GM10847 (cell line): ENCODE measurements around the gene COG1.

ENCODE experiments used
- POLR2A ChIP-seq: IDR thresholded peaks from 2 replicates; pipeline ENCODE4 v1.6.1; 2011; ENCODE audit not compliant: insufficient read length; ENCODE audit errors: extremely low read depth

The COG1 gene

DNA sequence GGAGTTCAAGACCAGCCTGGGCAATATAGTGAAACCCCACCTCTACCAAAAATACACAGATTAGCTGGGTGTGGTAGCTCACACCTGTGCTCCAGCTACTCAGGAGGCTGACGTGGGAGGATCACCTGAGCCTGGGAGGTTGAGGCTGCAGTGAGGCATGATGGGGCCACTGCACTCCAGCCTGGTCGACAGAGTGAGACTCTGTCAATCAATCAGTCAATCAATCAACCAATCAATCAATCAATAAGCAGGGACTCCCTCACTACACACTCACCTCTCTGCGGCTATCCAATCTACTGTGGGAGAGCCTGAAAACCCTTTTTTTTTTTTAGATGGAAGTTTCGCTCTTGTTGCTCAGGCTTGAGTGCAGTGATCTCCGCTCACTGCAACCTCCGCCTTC, 37.2 kb downstream of the COG1 start:
- no peak for TF ChIP-seq POLR2A

DNA sequence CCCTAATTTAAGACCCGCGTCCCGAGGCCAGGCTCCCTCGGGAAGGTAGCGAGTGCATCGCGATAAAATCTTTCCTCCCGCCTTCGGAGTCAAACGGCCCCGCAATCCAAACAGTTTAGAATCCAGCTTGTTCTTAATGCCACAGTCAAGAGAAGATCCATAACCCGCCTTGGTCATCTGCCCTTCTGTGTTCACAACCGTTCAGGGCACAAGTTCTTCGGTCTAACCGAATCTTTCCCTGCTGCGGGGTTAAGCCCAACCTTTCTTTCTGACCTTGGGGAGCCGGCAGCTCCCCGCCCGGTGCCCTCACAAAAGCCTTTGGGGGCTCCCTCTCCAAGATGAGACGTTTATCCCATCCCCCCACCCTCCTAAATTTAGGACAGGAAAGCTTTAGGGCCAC, 38.5 kb downstream of the COG1 start:
- TF ChIP-seq POLR2A: no peak

DNA sequence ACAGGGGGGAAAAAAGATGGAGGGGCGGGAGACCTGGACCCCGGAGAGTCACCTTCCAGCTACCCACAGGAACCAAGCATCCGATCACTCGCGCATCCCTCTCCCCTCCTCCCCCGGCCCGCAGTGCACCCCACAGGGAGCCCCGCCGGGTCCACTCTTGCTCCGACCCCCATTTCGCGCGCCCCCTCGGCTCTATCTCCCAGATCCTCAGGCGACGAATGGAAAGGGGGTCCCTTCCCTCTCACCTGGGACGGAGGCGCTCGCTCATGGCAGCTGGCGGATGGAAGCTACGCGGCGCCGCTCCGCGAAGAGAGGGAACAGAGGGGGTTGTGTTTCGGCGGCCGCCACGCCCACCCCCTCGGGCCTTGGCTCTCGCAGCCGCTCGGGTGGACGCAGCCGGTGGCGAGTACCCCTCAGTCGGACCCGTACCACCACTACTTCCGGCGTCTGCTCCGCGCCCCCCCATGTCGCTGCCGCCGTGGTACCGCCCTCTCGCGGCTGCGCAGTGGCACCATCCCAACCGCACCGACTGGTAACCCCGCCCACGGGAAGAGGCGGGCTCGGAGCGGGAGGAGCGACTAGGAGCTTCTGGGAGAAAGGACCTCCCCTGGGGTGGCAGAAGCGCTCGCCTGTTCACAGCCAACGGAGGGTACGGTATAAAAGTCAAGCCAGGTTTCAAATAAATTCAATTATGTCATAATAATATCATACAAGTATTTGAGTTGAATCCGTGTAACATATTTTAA, 39.2 kb downstream of the COG1 start:
- TF ChIP-seq POLR2A: peak; percentile 62

- no peak for TF ChIP-seq POLR2A
These were observed 39.9 kb downstream of the COG1 start for GRCh38 chr17:73232587-73233373.

- no peak for TF ChIP-seq POLR2A
These were observed 41.9 kb downstream of the COG1 start for GRCh38 chr17:73234736-73235135.

GRCh38 chr17:73237714-73238113, 44.9 kb downstream of the COG1 start:
- TF ChIP-seq POLR2A: no peak

DNA sequence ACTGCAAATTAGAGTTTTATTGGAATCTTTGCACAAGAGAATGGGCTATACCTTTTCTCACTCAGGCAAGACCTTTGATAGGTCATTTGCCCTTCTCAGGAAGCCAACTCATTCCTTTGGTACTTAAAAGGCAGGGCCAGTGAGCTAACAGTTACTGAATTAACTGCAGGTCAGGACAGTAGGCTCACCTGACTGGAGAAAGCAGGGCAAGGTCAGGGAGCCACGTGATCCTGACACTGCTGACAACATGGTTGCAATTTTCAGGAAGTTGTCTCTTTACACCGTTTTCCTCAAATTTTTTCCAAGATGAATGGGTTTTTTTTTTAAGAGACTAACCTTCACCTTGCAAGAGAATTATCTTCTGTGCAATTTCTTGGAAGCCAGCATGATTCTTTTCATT, 47.7 kb downstream of the COG1 start:
- TF ChIP-seq POLR2A: no peak

- no peak for TF ChIP-seq POLR2A
These were observed 54.9 kb downstream of the COG1 start for GRCh38 chr17:73247726-73248125.

GRCh38 chr17:73248532-73248931, 55.7 kb downstream of the COG1 start:
- no peak for TF ChIP-seq POLR2A

DNA sequence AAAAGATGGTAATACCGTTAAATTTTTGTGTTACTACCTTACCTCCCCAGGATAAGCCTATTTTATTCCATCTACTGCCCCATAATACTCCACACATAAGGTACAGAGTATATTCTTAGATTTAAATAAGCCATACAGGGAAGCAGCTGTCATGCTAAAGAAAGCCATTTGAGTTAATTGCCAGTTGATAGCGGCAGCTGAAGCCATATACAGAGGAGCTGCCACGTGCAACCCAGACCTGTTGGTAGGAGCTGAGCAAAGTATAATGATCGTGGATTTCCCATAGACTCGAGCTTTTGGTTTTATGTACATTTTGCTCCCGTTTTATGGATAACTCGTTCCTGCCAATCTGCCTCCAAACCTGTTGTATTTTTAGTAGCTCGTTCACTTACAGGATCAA, 56.8 kb downstream of the COG1 start:
- TF ChIP-seq POLR2A: no peak

DNA sequence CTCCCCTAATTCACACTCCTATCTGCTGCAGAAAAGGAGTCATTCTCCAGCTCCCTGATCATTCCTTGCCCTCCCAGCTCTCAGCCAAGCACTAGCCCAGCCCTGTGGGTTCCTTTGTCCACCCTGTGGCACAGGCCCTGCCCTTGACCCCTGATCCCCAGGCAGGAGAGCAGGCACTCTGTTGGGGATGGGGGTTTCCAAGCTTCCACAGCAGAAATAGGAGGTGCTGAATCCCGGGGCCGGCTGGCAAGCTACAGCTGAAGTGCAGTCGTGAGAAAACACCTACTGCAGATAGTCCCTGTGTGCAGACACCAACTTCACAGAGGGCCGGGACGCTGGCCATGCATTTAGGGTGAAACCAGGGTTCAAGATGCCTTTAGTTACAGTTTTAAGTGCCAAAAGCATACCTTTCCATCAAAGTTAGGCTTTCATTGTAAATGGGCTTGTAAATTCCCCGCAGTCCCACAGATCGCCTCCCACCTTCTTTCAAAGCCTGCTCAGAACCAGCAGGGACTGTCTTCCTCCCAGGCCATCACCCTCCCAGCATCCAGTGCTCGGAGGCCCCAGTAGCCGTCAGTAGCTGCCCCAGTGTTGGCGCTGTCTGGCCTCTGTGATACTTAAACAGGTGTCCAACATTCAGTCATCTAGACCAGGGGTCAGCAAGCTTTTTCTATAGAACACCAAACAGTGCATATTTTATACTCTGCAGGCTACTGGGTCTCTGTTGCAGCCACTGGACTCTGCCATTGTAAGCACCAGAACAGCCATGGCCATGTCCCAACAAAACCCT, 58.2 kb downstream of the COG1 start:
- no peak for TF ChIP-seq POLR2A

DNA sequence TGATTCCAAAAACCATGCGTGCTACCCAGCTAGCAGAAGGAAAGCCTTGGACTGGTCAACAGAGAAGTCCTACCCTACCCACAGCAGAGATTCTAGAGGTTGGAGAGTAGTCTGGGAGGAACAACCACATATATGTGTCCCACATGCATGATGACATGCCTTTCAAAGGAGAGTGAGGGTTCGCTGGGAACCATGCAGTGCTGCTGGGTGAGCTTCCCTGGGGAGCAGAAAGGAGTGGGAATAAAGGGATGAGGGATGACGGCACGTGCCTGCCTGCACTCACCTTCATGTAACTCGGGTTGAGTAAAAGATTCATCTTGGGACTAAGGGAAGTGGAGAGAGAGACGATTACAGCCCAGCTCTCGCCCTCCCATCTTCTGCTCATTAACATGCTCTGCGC, 59.0 kb downstream of the COG1 start:
- TF ChIP-seq POLR2A: no peak

GRCh38 chr17:73255671-73256181, 62.9 kb downstream of the COG1 start:
- no peak for TF ChIP-seq POLR2A

DNA sequence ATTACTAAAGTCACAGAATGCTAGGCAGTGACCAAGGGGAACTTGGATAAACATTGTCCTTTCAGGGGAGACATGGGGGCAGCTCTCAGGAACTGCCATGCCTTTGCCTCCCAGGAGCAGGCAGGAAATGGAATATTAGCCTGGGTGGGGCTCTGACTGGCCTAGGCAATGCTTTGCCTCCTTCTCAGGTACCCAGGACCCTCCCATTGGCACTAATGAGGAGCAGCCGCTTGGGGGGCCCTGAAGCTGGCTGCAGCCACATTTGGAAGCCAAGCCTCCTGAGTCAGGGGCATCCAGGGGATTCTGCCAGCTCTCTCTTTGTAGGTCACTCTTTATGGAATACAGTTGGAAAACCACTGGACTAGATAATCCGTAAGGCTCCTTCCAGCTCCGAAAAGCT, 63.4 kb downstream of the COG1 start:
- TF ChIP-seq POLR2A: no peak

GRCh38 chr17:73257516-73257915, 64.7 kb downstream of the COG1 start:
- TF ChIP-seq POLR2A: no peak
